Endodermal cell (in vitro differentiated cells): ENCODE results near the gene DGKD. TPM values are rescaled to one million over a fixed set of nuclear protein-coding genes. Genes with fewer than 3 reads are reported as not detected.

ENCODE experiments used
- DNase-seq: peaks from one replicate; pipeline ENCODE4 v3.0.0-alpha.2; 2017
- H3K27ac ChIP-seq: 2 replicates; pipeline ENCODE4 v1.5.1; 2013; ENCODE audit warnings: mild to moderate bottlenecking, low read depth, low read length, moderate library complexity
- H3K27me3 ChIP-seq: 2 replicates; pipeline ENCODE4 v1.6.1; 2013; ENCODE audit warnings: mild to moderate bottlenecking, low read length, moderate library complexity; ENCODE audit not compliant: insufficient read depth, control insufficient read depth, poor library complexity, severe bottlenecking
- H3K36me3 ChIP-seq: 2 replicates; pipeline ENCODE4 v1.7.0; 2013; ENCODE audit warnings: mild to moderate bottlenecking, low read length, moderate library complexity; ENCODE audit not compliant: control insufficient read depth, insufficient read depth
- H3K4me1 ChIP-seq: one replicate; pipeline ENCODE4 v1.7.0; 2013; ENCODE audit warnings: low read length; ENCODE audit not compliant: control insufficient read depth, insufficient read depth
- H3K4me3 ChIP-seq: 2 replicates; pipeline ENCODE4 v1.5.1; 2013; ENCODE audit warnings: mild to moderate bottlenecking, low read length, moderate library complexity
- H3K9ac ChIP-seq: 2 replicates; pipeline ENCODE4 v1.6.1; 2013; ENCODE audit warnings: mild to moderate bottlenecking, low read length, moderate library complexity; ENCODE audit not compliant: poor library complexity, severe bottlenecking; ENCODE audit errors: extremely low read depth
- H3K9me3 ChIP-seq: 2 replicates; pipeline ENCODE4 v1.6.1; 2013; ENCODE audit warnings: mild to moderate bottlenecking, low read length, moderate library complexity; ENCODE audit not compliant: control insufficient read depth
- H3K27ac Mint-ChIP-seq: 2 replicates; pipeline ENCODE4 v1.8.0; 2020; ENCODE audit warnings: mixed read lengths
- H3K27me3 Mint-ChIP-seq: 2 replicates; pipeline ENCODE4 v1.8.0; 2021; ENCODE audit warnings: mild to moderate bottlenecking, mixed read lengths; ENCODE audit not compliant: insufficient read depth
- H3K36me3 Mint-ChIP-seq: 2 replicates; pipeline ENCODE4 v1.8.0; 2020; ENCODE audit warnings: low read depth, mixed read lengths
- H3K4me1 Mint-ChIP-seq: 2 replicates; pipeline ENCODE4 v1.8.0; 2020; ENCODE audit warnings: mixed read lengths
- H3K4me3 Mint-ChIP-seq: 2 replicates; pipeline ENCODE4 v1.8.0; 2020; ENCODE audit warnings: mild to moderate bottlenecking, moderate library complexity, mixed read lengths
- H3K9me3 Mint-ChIP-seq: 2 replicates; pipeline ENCODE4 v1.8.0; 2020; ENCODE audit warnings: mild to moderate bottlenecking, mixed read lengths
- WGBS, 2 experiments: methylation state at CpG; one replicate each; pipeline versions ENCODE4 v1.1.5 to v1.1.7; 2013; ENCODE audit warnings: missing lambda C conversion rate in 2 of 2, mixed read lengths in 1 of 2; ENCODE audit not compliant: insufficient coverage in 1 of 2, insufficient read length in 1 of 2; 5-methylcytosine and 5-hydroxymethylcytosine counted together
- total RNA-seq, 2 donors: library from RNA; stranded (reverse); fragmentation: NEBNext Ultra II Directional in 1 of 2; extraction: Animal tissue kit (Norgen Biotek cat#: 25700) in 1 of 2; gene quantifications; 2 replicates in 1 of 2; 3 replicates in 1 of 2; pipeline ENCODE4 v1.2.1, GENCODE V29; 2021
- TF ChIP-seq, protein P1 (sequence below): fragments of 200-600 bp; sonication (generic); conservative IDR thresholded peaks from 2 replicates; pipeline ENCODE4 v1.5.0; 2021; ENCODE audit warnings: antibody characterized with exemption, mild to moderate bottlenecking

DGKD gene
- total RNA-seq, 2 donors from 2014 or later = 39.2 to 46.9 TPM

DNA sequence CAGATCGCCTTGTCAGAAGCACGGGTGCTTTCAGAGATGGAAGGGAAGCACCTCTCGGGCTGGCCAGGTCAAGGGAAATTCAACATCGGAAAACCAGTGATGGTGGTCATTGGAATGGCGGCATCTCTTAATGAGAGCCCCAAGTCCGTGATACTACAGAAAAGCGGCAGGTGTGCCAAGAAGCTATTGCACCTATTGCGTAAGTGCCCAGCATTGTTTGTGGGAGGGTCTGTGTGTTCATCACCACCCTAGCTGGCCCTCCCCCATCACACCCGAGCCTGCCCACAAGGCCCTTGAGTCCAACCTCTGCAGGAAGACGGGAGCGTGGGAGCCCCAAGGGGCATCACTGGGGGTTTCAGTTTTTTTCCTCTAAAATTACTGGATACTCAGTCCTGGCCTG is 100.7 kb downstream of the DGKD start:
- no peak overlapping the region for H3K4me3 ChIP-seq
- no peak for DNase-seq
- Mint-ChIP-seq H3K4me1 (no peaks in the 10 kb centered on the region), H3K27me3 (no peaks in the 10 kb centered on the region), H3K27ac (no peak overlapping the region), H3K36me3 (peaks cover 47% of the 10 kb centered on the region), H3K9me3 (no peaks in the 10 kb centered on the region), H3K4me3 (no peak overlapping the region)
- 95 to 97% methylated on average over 11 of the region's 11 CpGs for WGBS, 2 experiments
- TF ChIP-seq, protein P1, sequence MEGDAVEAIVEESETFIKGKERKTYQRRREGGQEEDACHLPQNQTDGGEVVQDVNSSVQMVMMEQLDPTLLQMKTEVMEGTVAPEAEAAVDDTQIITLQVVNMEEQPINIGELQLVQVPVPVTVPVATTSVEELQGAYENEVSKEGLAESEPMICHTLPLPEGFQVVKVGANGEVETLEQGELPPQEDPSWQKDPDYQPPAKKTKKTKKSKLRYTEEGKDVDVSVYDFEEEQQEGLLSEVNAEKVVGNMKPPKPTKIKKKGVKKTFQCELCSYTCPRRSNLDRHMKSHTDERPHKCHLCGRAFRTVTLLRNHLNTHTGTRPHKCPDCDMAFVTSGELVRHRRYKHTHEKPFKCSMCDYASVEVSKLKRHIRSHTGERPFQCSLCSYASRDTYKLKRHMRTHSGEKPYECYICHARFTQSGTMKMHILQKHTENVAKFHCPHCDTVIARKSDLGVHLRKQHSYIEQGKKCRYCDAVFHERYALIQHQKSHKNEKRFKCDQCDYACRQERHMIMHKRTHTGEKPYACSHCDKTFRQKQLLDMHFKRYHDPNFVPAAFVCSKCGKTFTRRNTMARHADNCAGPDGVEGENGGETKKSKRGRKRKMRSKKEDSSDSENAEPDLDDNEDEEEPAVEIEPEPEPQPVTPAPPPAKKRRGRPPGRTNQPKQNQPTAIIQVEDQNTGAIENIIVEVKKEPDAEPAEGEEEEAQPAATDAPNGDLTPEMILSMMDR = no peak
- no peaks in the 10 kb centered on the region for H3K27me3 ChIP-seq
- H3K27ac ChIP-seq = no peak overlapping the region
- peaks cover 20% of the 10 kb centered on the region for H3K36me3 ChIP-seq
- H3K4me1 ChIP-seq = no peaks in the 10 kb centered on the region
- no peaks in the 10 kb centered on the region for H3K9me3 ChIP-seq
- H3K9ac ChIP-seq = no peak overlapping the region

- no peak for DNase-seq
- no peaks in the 10 kb centered on the region for H3K27me3 Mint-ChIP-seq
- 96 to 100% methylated on average over 6 to 7 of the region's 7 CpGs for WGBS, 2 experiments
Measured at GRCh38 chr2:233455491-233455890, 101.2 kb downstream of the DGKD start.

DNA sequence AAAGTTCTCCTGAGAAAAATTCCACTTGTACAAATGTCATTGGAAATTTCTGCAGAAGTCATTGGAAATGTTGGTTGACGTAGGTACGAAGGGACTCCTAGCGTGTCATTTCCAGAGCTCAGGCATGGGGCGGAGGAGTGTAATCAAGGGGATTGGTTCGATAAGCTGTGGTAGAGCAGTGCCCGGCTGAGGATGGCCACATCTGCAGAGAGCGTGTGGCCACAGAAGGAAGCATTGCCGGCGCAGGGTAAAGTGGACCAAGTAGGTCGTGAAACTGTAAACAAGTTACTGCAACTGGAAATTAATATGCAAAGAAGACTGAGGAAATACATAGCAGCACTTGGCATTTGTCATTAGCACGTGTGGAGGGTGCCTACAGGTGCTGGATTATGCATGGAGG is 101.8 kb downstream of the DGKD start:
- Histone ChIP-seq H3K4me1 (no peaks in the 10 kb centered on the region), H3K27ac (no peak overlapping the region), H3K27me3 (no peaks in the 10 kb centered on the region), H3K36me3 (peaks cover 20% of the 10 kb centered on the region), H3K9me3 (no peaks in the 10 kb centered on the region), H3K9ac (no peak overlapping the region), H3K4me3 (no peak overlapping the region)
- peaks cover 44% of the 10 kb centered on the region for H3K36me3 Mint-ChIP-seq
- peak overlapping the region; percentile 69 for H3K27ac Mint-ChIP-seq
- WGBS, 2 experiments = 92 to 96% methylated on average over 11 of the region's 11 CpGs
- H3K27me3 Mint-ChIP-seq = no peaks in the 10 kb centered on the region
- H3K4me1 Mint-ChIP-seq = no peaks in the 10 kb centered on the region
- TF ChIP-seq, protein P1 = no peak
- DNase-seq = no peak
- no peak overlapping the region for H3K4me3 Mint-ChIP-seq
- no peaks in the 10 kb centered on the region for H3K9me3 Mint-ChIP-seq

More at GRCh38 chr2:233455491-233455890, 101.2 kb downstream of the DGKD start:
- no peaks in the 10 kb centered on the region for H3K4me1 Mint-ChIP-seq
- H3K36me3 Mint-ChIP-seq = peaks cover 48% of the 10 kb centered on the region
- H3K36me3 ChIP-seq = peaks cover 20% of the 10 kb centered on the region
- TF ChIP-seq, protein P1 = no peak
- no peaks in the 10 kb centered on the region for H3K9me3 ChIP-seq
- no peaks in the 10 kb centered on the region for H3K4me1 ChIP-seq
- H3K4me3 Mint-ChIP-seq = no peak overlapping the region
- no peak overlapping the region for H3K9ac ChIP-seq
- H3K9me3 Mint-ChIP-seq = no peaks in the 10 kb centered on the region
- no peaks in the 10 kb centered on the region for H3K27me3 ChIP-seq
- H3K4me3 ChIP-seq = no peak overlapping the region
- no peak overlapping the region for H3K27ac Mint-ChIP-seq
- H3K27ac ChIP-seq = no peak overlapping the region
